Fibroblast of villous mesenchyme (primary cell): ENCODE results near the gene IFT27. TPM values are rescaled to one million over a fixed set of nuclear protein-coding genes. Genes with fewer than 3 reads are reported as not detected.
A peak's percentile ranks its signal among the peaks of the same experiment; 100 is the strongest.

Experiments used
- DNase-seq: peaks from one replicate; pipeline ENCODE4 v3.0.0-alpha.2; 2010; ENCODE audit warnings: low read depth
- H3K4me3 ChIP-seq: 2 replicates; pipeline ENCODE4 v1.5.1; 2011; ENCODE audit warnings: low read depth, mild to moderate bottlenecking, low read length
- total RNA-seq: library from RNA; depleted of rRNA; stranded (reverse); fragments of >200 nt; gene quantifications from 2 replicates; pipeline ENCODE4 v1.2.3, GENCODE V29; 2012
- TF ChIP-seq, protein P1 (sequence below): IDR thresholded peaks from 2 replicates; pipeline ENCODE4 v1.5.1; 2012; ENCODE audit warnings: low read depth, mild to moderate bottlenecking, low read length; ENCODE audit not compliant: insufficient read depth

The IFT27 gene
- total RNA-seq, 1 donor: 16.0 TPM

DNA sequence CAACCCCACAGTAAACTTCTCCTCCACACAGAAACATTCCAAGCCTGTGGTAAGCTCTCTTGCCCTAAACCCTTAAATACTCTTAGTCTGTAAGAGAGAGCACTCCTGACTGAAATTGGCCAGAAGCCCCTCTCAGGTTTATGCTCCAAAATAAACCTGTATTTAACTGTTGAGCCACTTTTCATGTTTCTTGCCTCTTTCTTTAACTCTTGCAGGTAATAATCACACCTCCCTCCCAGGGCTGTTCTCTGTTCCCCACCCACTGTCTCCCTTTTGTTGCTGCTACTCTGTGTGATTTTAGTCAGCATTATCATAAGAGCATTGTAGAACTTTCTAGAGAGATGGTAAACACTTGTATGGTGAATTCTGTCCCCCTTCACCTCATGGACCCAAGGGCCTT lies 2.1 kb upstream of the IFT27 start:
- no peak overlapping the region for H3K4me3 ChIP-seq
- TF ChIP-seq, protein P1, sequence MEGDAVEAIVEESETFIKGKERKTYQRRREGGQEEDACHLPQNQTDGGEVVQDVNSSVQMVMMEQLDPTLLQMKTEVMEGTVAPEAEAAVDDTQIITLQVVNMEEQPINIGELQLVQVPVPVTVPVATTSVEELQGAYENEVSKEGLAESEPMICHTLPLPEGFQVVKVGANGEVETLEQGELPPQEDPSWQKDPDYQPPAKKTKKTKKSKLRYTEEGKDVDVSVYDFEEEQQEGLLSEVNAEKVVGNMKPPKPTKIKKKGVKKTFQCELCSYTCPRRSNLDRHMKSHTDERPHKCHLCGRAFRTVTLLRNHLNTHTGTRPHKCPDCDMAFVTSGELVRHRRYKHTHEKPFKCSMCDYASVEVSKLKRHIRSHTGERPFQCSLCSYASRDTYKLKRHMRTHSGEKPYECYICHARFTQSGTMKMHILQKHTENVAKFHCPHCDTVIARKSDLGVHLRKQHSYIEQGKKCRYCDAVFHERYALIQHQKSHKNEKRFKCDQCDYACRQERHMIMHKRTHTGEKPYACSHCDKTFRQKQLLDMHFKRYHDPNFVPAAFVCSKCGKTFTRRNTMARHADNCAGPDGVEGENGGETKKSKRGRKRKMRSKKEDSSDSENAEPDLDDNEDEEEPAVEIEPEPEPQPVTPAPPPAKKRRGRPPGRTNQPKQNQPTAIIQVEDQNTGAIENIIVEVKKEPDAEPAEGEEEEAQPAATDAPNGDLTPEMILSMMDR: no peak
- DNase-seq: no peak

GRCh38 chr22:36776722-36777121 lies 803 bp upstream of the IFT27 start:
- peak overlapping the region; percentile 36 for H3K4me3 ChIP-seq
- no peak for DNase-seq
- TF ChIP-seq, protein P1: no peak

DNA sequence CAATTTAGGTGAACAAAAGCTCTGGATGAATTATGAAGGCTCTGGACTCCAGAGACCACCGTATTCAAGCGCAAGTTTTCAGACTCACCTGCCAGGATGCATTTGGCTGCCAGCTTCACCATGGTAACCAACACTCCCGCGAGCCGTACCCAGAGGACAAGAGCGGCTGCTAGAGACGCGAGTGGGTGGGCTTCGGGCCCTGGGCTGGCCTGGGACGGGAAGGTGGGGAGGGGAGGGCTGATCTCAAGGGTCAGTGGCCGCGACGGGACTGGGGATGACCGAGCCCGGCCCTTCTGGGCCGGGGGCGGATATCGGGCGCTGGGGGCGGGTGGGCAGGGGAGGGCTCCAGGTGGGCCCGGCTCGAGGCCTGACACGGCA lies 344 bp downstream of the IFT27 start:
- TF ChIP-seq, protein P1: no peak
- H3K4me3 ChIP-seq: peak overlapping the region; percentile 89
- DNase-seq: no peak

GRCh38 chr22:36773935-36774334 lies 2.0 kb downstream of the IFT27 start:
- DNase-seq: peak; percentile 47
- TF ChIP-seq, protein P1: peak; percentile 45
- H3K4me3 ChIP-seq: no peak overlapping the region

DNA sequence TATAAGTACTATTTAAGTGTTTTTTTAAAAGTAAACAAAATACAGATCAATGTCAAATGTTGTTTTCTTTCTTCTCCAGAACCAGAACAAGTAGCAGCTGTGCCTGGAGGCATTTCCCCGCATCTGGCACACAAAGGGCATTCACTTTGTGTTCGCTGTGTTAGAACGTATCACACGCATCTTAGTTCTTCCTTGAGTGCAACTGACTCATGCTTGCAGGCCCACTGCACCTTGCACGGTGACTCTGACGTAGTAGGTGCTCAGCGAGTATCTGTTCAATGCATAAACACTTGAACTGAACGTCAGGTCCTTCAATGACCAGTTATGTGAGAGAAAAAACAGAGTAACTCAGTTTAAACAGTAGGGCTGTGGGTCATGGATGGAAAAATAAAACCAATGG lies 3.5 kb downstream of the IFT27 start:
- TF ChIP-seq, protein P1: no peak
- no peak overlapping the region for H3K4me3 ChIP-seq
- no peak for DNase-seq

- H3K4me3 ChIP-seq: no peak overlapping the region
- DNase-seq: no peak
These were observed 4.4 kb downstream of the IFT27 start for GRCh38 chr22:36771356-36772063.

More at GRCh38 chr22:36771356-36772063, 4.4 kb downstream of the IFT27 start:
- TF ChIP-seq, protein P1: no peak
